ENCODE results near the gene ACKR3.
A peak's percentile ranks its signal among the peaks of the same experiment; 100 is the strongest.

The ACKR3 gene

GRCh38 chr2:236565212-236565611 lies 4.4 kb upstream of the ACKR3 start:
- no peak for DNase-seq
- intact Hi-C loops (cut with DNase I), result loop anchor here (5.0 kb wide), 1 partner anchor 53 kb away; no protein-coding TSS in a partner anchor

GRCh38 chr2:236565879-236566402 lies 3.7 kb upstream of the ACKR3 start:
- DNase-seq, result peak in 1 of 42 donors; percentile 13
- intact Hi-C loops (cut with DNase I), result loop anchor here (5.0 kb wide), 1 partner anchor 54 kb away; no protein-coding TSS in a partner anchor

- intact Hi-C loops (cut with DNase I), result loop anchor here (5.0 kb wide), 1 partner anchor 54 kb away; no protein-coding TSS in a partner anchor
Observed at GRCh38 chr2:236566596-236566995, 3.0 kb upstream of the ACKR3 start.

GRCh38 chr2:236568068-236568921 lies 1.3 kb upstream of the ACKR3 start:
- intact Hi-C loops (cut with DNase I), result loop anchor here (5.0 kb wide), 1 partner anchor 56 kb away; no protein-coding TSS in a partner anchor

More at GRCh38 chr2:236566596-236566995, 3.0 kb upstream of the ACKR3 start:
- DNase-seq, result no peak

GRCh38 chr2:236568922-236569572 lies 578 bp upstream of the ACKR3 start:
- intact Hi-C loops (cut with DNase I), result loop anchor here (5.0 kb wide), 1 partner anchor 57 kb away; no protein-coding TSS in a partner anchor
- no peak for DNase-seq

More at GRCh38 chr2:236568068-236568921, 1.3 kb upstream of the ACKR3 start:
- DNase-seq, result peak in 15 of 42 donors; percentile 12 to 56 (median 32)

- DNase-seq, result no peak
- intact Hi-C loops (cut with DNase I), result loop anchor here (10.0 kb wide), 1 partner anchor 225 kb away; no protein-coding TSS in a partner anchor
Observed at GRCh38 chr2:236570081-236570868, 650 bp downstream of the ACKR3 start.

- intact Hi-C loops (cut with DNase I), result loop anchor here (10.0 kb wide), 1 partner anchor 226 kb away; no protein-coding TSS in a partner anchor
- DNase-seq, result no peak
Observed at GRCh38 chr2:236571145-236571544, 1.5 kb downstream of the ACKR3 start.

GRCh38 chr2:236572482-236572881 lies 2.9 kb downstream of the ACKR3 start:
- no peak for DNase-seq

GRCh38 chr2:236573066-236573929 lies 3.7 kb downstream of the ACKR3 start:
- intact Hi-C loops (cut with DNase I), result loop anchor here (10.0 kb wide), 1 partner anchor 228 kb away; no protein-coding TSS in a partner anchor
- no peak for DNase-seq

More at GRCh38 chr2:236572482-236572881, 2.9 kb downstream of the ACKR3 start:
- intact Hi-C loops (cut with DNase I), result loop anchor here (10.0 kb wide), 1 partner anchor 228 kb away; no protein-coding TSS in a partner anchor

- no peak for DNase-seq
- intact Hi-C loops (cut with DNase I), result loop anchor here (10.0 kb wide), 1 partner anchor 229 kb away; no protein-coding TSS in a partner anchor
Observed at GRCh38 chr2:236574000-236574399, 4.4 kb downstream of the ACKR3 start.

- intact Hi-C loops (cut with DNase I), result loop anchor here (10.0 kb wide), 1 partner anchor 230 kb away; no protein-coding TSS in a partner anchor
- no peak for DNase-seq
Observed at GRCh38 chr2:236574424-236575145, 5.0 kb downstream of the ACKR3 start.

- no peak for DNase-seq
- intact Hi-C loops (cut with DNase I), result loop anchor here (10.0 kb wide), 1 partner anchor 231 kb away; no protein-coding TSS in a partner anchor
Observed at GRCh38 chr2:236575510-236575909, 5.9 kb downstream of the ACKR3 start.

- intact Hi-C loops (cut with DNase I), result loop anchor here (10.0 kb wide), 1 partner anchor 231 kb away; no protein-coding TSS in a partner anchor
- no peak for DNase-seq
Observed at GRCh38 chr2:236576087-236576486, 6.5 kb downstream of the ACKR3 start.

- intact Hi-C loops (cut with DNase I), result loop anchor here (10.0 kb wide), 1 partner anchor 232 kb away; no protein-coding TSS in a partner anchor
Observed at GRCh38 chr2:236576953-236577352, 7.3 kb downstream of the ACKR3 start.

GRCh38 chr2:236577481-236578410 lies 8.1 kb downstream of the ACKR3 start:
- intact Hi-C loops (cut with DNase I), result loop anchor here (10.0 kb wide), 1 partner anchor 233 kb away; no protein-coding TSS in a partner anchor
- DNase-seq, result peak in 12 of 42 donors; percentile 13 to 58 (median 46)

More at GRCh38 chr2:236576953-236577352, 7.3 kb downstream of the ACKR3 start:
- no peak for DNase-seq

Data from head of caudate nucleus (tissue), 42 donors.